ENCODE data around the gene SLC13A1.

Gene SLC13A1

GRCh38 chr7:123133924-123134323 is 65.8 kb downstream of the SLC13A1 start:
- Histone ChIP-seq H3K4me1 (ENCODE audit: insufficient read depth, low read length) (no peaks in the 10 kb centered on the region), H3K9me3 (ENCODE audit: low read length) (no peaks in the 10 kb centered on the region), H3K36me3 (ENCODE audit: insufficient read depth, low read length) (no peaks in the 10 kb centered on the region), H2AFZ (ENCODE audit: low read depth, low read length) (no peak overlapping the region), H3K4me3 (ENCODE audit: low read length) (no peak overlapping the region), H3K27me3 (ENCODE audit: insufficient read depth, low read length) (no peaks in the 10 kb centered on the region)

DNA sequence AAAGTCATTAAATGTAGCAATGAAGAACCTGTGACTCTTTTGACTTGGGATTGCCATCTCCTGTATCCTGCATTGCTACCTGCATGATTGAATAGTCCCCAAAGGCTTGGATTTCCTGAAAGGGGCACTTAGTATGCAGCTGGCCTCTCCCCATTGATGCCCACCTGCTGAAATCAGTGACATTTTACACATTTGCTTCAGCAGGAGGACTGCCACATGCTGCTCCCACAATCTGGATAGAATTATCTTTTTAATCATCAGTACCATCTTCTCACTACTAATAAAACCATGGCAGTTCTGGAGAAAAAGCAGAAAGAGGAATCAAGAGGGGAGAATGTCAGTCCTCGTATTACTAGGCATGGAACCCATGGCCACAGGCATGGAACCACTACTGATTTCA is 67.8 kb downstream of the SLC13A1 start:
- no peaks in the 10 kb centered on the region for H3K4me1 ChIP-seq (ENCODE audit: insufficient read depth, low read length)
- no peak overlapping the region for H2AFZ ChIP-seq (ENCODE audit: low read depth, low read length)
- no peaks in the 10 kb centered on the region for H3K36me3 ChIP-seq (ENCODE audit: insufficient read depth, low read length)
- no peaks in the 10 kb centered on the region for H3K9me3 ChIP-seq (ENCODE audit: low read length)
- no peaks in the 10 kb centered on the region for H3K27me3 ChIP-seq (ENCODE audit: insufficient read depth, low read length)
- no peak overlapping the region for H3K4me3 ChIP-seq (ENCODE audit: low read length)

GRCh38 chr7:123131556-123131955 is 68.2 kb downstream of the SLC13A1 start:
- no peaks in the 10 kb centered on the region for H3K9me3 ChIP-seq (ENCODE audit: low read length)
- H3K4me1 ChIP-seq (ENCODE audit: insufficient read depth, low read length), result no peaks in the 10 kb centered on the region
- no peak overlapping the region for H2AFZ ChIP-seq (ENCODE audit: low read depth, low read length)
- H3K4me3 ChIP-seq (ENCODE audit: low read length), result no peak overlapping the region
- no peaks in the 10 kb centered on the region for H3K27me3 ChIP-seq (ENCODE audit: insufficient read depth, low read length)
- no peaks in the 10 kb centered on the region for H3K36me3 ChIP-seq (ENCODE audit: insufficient read depth, low read length)

DNA sequence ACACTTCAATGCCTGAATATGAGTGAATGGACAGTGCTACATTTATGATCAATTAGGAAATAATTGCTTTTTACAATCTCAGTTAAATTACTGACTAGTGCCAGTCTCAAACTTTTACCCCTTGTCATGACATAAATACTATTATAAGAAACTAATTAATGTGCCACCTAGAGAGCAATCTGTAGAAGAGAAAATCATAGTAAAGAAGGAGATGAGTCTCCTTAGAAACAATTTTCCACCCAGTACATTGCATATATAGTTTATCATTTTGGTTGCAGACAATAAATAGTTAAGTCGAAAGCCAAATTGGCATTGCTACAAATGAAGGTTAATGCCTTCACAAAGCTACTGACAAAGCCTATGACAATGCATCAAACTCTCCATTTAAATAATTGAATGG is 68.6 kb downstream of the SLC13A1 start:
- no peaks in the 10 kb centered on the region for H3K27me3 ChIP-seq (ENCODE audit: insufficient read depth, low read length)
- H3K4me3 ChIP-seq (ENCODE audit: low read length), result no peak overlapping the region
- no peaks in the 10 kb centered on the region for H3K9me3 ChIP-seq (ENCODE audit: low read length)
- no peak overlapping the region for H2AFZ ChIP-seq (ENCODE audit: low read depth, low read length)
- no peaks in the 10 kb centered on the region for H3K4me1 ChIP-seq (ENCODE audit: insufficient read depth, low read length)
- no peaks in the 10 kb centered on the region for H3K36me3 ChIP-seq (ENCODE audit: insufficient read depth, low read length)

DNA sequence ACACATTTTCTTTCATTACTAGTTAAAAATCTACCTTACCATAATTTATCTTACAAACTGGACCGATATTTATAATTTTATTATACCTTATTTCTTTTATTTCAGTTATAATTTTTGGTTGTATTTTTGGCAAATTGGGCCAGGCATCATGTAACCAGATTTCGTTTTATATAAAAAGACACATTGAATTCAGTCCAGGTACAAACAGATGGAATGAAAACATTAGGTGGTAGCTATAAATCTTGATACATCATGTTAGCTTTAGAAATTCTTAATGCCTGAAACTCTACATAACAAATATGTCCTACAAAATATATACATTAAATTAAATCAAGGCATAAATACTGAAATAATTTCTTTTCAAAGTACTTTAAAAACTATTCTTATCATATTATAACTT is 73.1 kb downstream of the SLC13A1 start:
- H3K36me3 ChIP-seq (ENCODE audit: insufficient read depth, low read length), result no peaks in the 10 kb centered on the region
- H3K9me3 ChIP-seq (ENCODE audit: low read length), result no peaks in the 10 kb centered on the region
- H3K27me3 ChIP-seq (ENCODE audit: insufficient read depth, low read length), result no peaks in the 10 kb centered on the region
- no peak overlapping the region for H3K4me3 ChIP-seq (ENCODE audit: low read length)
- no peaks in the 10 kb centered on the region for H3K4me1 ChIP-seq (ENCODE audit: insufficient read depth, low read length)
- H2AFZ ChIP-seq (ENCODE audit: low read depth, low read length), result no peak overlapping the region

- no peaks in the 10 kb centered on the region for H3K36me3 ChIP-seq (ENCODE audit: insufficient read depth, low read length)
- no peaks in the 10 kb centered on the region for H3K9me3 ChIP-seq (ENCODE audit: low read length)
- H3K4me1 ChIP-seq (ENCODE audit: insufficient read depth, low read length), result no peaks in the 10 kb centered on the region
- H3K27me3 ChIP-seq (ENCODE audit: insufficient read depth, low read length), result no peaks in the 10 kb centered on the region
- H2AFZ ChIP-seq (ENCODE audit: low read depth, low read length), result no peak overlapping the region
- H3K4me3 ChIP-seq (ENCODE audit: low read length), result no peak overlapping the region
Measured at GRCh38 chr7:123126171-123126570, 73.6 kb downstream of the SLC13A1 start.

- Histone ChIP-seq H3K27me3 (ENCODE audit: insufficient read depth, low read length) (no peaks in the 10 kb centered on the region), H3K4me1 (ENCODE audit: insufficient read depth, low read length) (no peaks in the 10 kb centered on the region), H3K9me3 (ENCODE audit: low read length) (no peaks in the 10 kb centered on the region), H2AFZ (ENCODE audit: low read depth, low read length) (no peak overlapping the region), H3K36me3 (ENCODE audit: insufficient read depth, low read length) (no peaks in the 10 kb centered on the region), H3K4me3 (ENCODE audit: low read length) (no peak overlapping the region)
Measured at GRCh38 chr7:123125231-123125630, 74.5 kb downstream of the SLC13A1 start.

DNA sequence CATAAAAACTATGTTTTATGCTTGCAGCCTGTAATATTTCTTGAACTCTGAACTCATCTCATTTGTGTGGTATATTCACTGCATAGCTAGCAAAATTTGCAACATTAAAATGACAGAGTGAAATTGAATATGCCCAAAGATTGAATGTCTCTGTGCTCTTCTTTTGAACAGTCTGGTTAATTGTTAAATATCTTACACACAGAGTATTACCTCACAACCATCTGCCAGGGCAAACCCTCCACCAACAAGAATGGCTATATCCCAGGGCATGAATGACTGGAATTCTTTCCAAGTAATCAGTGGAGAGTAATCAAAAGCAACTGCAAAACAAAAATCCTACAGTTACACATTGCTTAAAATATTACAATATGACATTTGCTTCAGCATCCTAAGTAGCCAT is 76.9 kb downstream of the SLC13A1 start:
- no peak overlapping the region for H3K4me3 ChIP-seq (ENCODE audit: low read length)
- H3K9me3 ChIP-seq (ENCODE audit: low read length), result no peaks in the 10 kb centered on the region
- H2AFZ ChIP-seq (ENCODE audit: low read depth, low read length), result no peak overlapping the region
- H3K4me1 ChIP-seq (ENCODE audit: insufficient read depth, low read length), result peaks cover 7% of the 10 kb centered on the region
- H3K36me3 ChIP-seq (ENCODE audit: insufficient read depth, low read length), result no peaks in the 10 kb centered on the region
- H3K27me3 ChIP-seq (ENCODE audit: insufficient read depth, low read length), result no peaks in the 10 kb centered on the region

- Histone ChIP-seq H3K9me3 (ENCODE audit: low read length) (no peaks in the 10 kb centered on the region), H3K4me1 (ENCODE audit: insufficient read depth, low read length) (peaks cover 7% of the 10 kb centered on the region), H2AFZ (ENCODE audit: low read depth, low read length) (no peak overlapping the region), H3K27me3 (ENCODE audit: insufficient read depth, low read length) (no peaks in the 10 kb centered on the region), H3K36me3 (ENCODE audit: insufficient read depth, low read length) (no peaks in the 10 kb centered on the region), H3K4me3 (ENCODE audit: low read length) (no peak overlapping the region)
Measured at GRCh38 chr7:123120286-123120685, 79.5 kb downstream of the SLC13A1 start.

DNA sequence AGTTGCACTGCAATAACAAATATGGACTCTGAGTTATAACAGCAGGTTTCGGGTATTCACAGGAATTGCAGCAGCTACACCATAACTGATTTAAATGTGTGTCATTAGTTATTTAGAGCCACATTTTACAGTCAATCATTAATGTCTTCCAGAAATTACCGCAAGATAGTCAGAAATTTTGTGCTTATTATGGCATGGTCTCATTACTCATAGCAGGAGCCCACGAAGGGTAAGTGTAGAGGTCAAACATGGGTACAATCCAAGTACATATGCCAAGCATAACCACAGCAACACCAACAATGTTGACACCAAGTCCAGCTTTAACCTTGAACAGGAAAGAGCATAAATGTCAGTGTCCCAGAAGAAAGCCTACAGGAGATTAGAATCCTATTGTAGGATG is 84.4 kb downstream of the SLC13A1 start:
- no peaks in the 10 kb centered on the region for H3K27me3 ChIP-seq (ENCODE audit: insufficient read depth, low read length)
- H3K9me3 ChIP-seq (ENCODE audit: low read length), result no peaks in the 10 kb centered on the region
- no peak overlapping the region for H3K4me3 ChIP-seq (ENCODE audit: low read length)

DNA sequence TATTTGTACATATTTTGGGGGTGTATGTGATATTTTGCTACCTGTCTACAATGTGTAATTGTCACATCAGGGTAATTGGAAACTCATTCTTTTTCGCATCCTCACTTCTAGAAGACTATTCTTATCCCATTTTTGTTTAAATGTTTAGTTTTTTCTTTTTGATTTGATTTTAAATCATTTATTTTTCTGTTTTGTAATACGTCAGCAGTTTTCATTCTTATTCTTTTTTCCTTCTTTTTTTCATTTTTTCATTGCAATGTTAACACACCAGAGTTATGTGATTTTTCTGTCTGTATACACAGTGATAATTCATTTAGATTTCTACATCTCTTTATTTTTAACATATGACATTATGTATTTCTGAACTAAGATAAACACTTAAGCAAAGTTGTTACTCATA is 85.5 kb downstream of the SLC13A1 start:
- no peak overlapping the region for H3K4me3 ChIP-seq (ENCODE audit: low read length)
- no peaks in the 10 kb centered on the region for H3K9me3 ChIP-seq (ENCODE audit: low read length)
- H2AFZ ChIP-seq (ENCODE audit: low read depth, low read length), result no peak overlapping the region
- H3K27me3 ChIP-seq (ENCODE audit: insufficient read depth, low read length), result no peaks in the 10 kb centered on the region
- H3K4me1 ChIP-seq (ENCODE audit: insufficient read depth, low read length), result peaks cover 7% of the 10 kb centered on the region
- H3K36me3 ChIP-seq (ENCODE audit: insufficient read depth, low read length), result no peaks in the 10 kb centered on the region

More for the DNA sequence above, 84.4 kb downstream of the SLC13A1 start:
- peaks cover 7% of the 10 kb centered on the region for H3K4me1 ChIP-seq (ENCODE audit: insufficient read depth, low read length)
- no peaks in the 10 kb centered on the region for H3K36me3 ChIP-seq (ENCODE audit: insufficient read depth, low read length)
- H2AFZ ChIP-seq (ENCODE audit: low read depth, low read length), result no peak overlapping the region

DNA sequence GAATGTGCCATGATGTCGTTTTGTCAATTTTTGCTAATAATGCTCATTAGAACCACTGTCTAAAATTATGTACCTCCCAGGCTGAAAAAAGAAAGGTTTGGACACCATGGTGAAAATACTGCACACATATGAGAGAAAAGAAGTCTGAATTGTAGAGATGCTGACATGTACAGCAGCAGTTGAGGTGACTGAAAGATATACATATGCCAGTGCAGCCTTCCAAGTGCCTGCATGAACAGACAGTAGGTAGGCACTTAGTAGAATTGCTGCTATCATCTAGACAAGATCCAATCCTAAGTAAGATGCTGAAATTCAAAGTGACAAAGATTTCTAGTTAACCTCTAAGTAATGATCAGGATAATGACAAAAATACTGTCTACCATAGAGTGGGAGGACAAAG is 86.9 kb downstream of the SLC13A1 start:
- Histone ChIP-seq H3K9me3 (ENCODE audit: low read length) (no peaks in the 10 kb centered on the region), H2AFZ (ENCODE audit: low read depth, low read length) (no peak overlapping the region), H3K4me1 (ENCODE audit: insufficient read depth, low read length) (no peaks in the 10 kb centered on the region), H3K27me3 (ENCODE audit: insufficient read depth, low read length) (no peaks in the 10 kb centered on the region), H3K36me3 (ENCODE audit: insufficient read depth, low read length) (no peaks in the 10 kb centered on the region), H3K4me3 (ENCODE audit: low read length) (no peak overlapping the region)

- Histone ChIP-seq H3K27me3 (ENCODE audit: insufficient read depth, low read length) (no peaks in the 10 kb centered on the region), H3K9me3 (ENCODE audit: low read length) (no peaks in the 10 kb centered on the region), H3K4me1 (ENCODE audit: insufficient read depth, low read length) (peaks cover 15% of the 10 kb centered on the region), H3K4me3 (ENCODE audit: low read length) (no peak overlapping the region), H2AFZ (ENCODE audit: low read depth, low read length) (no peak overlapping the region), H3K36me3 (ENCODE audit: insufficient read depth, low read length) (no peaks in the 10 kb centered on the region)
Measured at GRCh38 chr7:123099712-123100111, 100.1 kb downstream of the SLC13A1 start.

GRCh38 chr7:123096976-123097375 is 102.8 kb downstream of the SLC13A1 start:
- no peaks in the 10 kb centered on the region for H3K36me3 ChIP-seq (ENCODE audit: insufficient read depth, low read length)
- H3K4me1 ChIP-seq (ENCODE audit: insufficient read depth, low read length), result peaks cover 4% of the 10 kb centered on the region
- no peaks in the 10 kb centered on the region for H3K27me3 ChIP-seq (ENCODE audit: insufficient read depth, low read length)
- H2AFZ ChIP-seq (ENCODE audit: low read depth, low read length), result no peak overlapping the region
- no peaks in the 10 kb centered on the region for H3K9me3 ChIP-seq (ENCODE audit: low read length)
- H3K4me3 ChIP-seq (ENCODE audit: low read length), result no peak overlapping the region

Data from neuron (in vitro differentiated cells).